ENCODE results near the gene APOM.

GRCh38 chr6:31615748-31616147 is 39.9 kb upstream of the APOM start:
- no peak for TF ChIP-seq EP300 (IDR thresholded peaks at IDR 0.05)
- TF ChIP-seq POLR2A (IDR thresholded peaks at IDR 0.05), result no peak

Data from gastroesophageal sphincter (tissue), 2 donors.